Fibroblast of pulmonary artery (primary cell): Measurements from ENCODE around the gene TSPAN1.
A peak's percentile ranks its signal among the peaks of the same experiment; 100 is the strongest.
"Not testable (repeated sequence)": the region's sequence is repeated elsewhere in the genome, so short reads cannot be mapped to it uniquely, and the experiment has no call there.

Source experiments
- DNase-seq: peaks from one replicate; pipeline ENCODE4 v3.0.0-alpha.2; 2010; ENCODE audit warnings: low read depth
- H3K4me3 ChIP-seq: replicated peaks from 2 replicates; pipeline ENCODE4 v1.5.1; 2011; ENCODE audit warnings: low read depth, mild to moderate bottlenecking, control low read depth, low read length, moderate library complexity
- TF ChIP-seq, protein P1 (sequence below): IDR thresholded peaks from 2 replicates; pipeline ENCODE4 v1.5.1; 2011; ENCODE audit warnings: mild to moderate bottlenecking, control low read depth, low read length, inconsistent platforms; ENCODE audit errors: missing control alignments

TSPAN1 gene

DNA sequence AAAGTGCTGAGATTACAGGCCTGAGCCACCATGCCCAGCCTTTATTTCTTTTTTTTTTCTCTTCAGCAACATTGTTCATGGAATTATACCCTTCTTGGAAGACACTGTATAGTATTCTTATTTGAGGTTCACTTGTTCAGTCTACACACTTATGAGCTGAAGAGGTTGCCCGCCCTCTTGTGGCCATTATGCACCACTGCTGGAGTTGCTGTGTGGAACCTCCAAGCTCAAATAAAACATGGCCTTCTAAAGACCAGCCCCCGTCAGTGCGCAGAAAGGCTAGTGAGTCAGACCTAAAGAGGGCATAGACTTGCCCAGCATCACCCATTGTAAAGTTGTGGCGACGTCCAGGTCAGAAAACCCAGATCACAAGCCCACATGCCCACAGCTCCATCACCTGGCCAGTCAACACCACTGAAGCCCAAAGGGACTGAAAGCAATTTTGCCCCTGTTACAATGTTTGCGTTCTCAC lies 48.6 kb downstream of the TSPAN1 start:
- peak; percentile 93 for DNase-seq
- TF ChIP-seq, protein P1, sequence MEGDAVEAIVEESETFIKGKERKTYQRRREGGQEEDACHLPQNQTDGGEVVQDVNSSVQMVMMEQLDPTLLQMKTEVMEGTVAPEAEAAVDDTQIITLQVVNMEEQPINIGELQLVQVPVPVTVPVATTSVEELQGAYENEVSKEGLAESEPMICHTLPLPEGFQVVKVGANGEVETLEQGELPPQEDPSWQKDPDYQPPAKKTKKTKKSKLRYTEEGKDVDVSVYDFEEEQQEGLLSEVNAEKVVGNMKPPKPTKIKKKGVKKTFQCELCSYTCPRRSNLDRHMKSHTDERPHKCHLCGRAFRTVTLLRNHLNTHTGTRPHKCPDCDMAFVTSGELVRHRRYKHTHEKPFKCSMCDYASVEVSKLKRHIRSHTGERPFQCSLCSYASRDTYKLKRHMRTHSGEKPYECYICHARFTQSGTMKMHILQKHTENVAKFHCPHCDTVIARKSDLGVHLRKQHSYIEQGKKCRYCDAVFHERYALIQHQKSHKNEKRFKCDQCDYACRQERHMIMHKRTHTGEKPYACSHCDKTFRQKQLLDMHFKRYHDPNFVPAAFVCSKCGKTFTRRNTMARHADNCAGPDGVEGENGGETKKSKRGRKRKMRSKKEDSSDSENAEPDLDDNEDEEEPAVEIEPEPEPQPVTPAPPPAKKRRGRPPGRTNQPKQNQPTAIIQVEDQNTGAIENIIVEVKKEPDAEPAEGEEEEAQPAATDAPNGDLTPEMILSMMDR: no peak
- H3K4me3 ChIP-seq: no peak overlapping the region

DNA sequence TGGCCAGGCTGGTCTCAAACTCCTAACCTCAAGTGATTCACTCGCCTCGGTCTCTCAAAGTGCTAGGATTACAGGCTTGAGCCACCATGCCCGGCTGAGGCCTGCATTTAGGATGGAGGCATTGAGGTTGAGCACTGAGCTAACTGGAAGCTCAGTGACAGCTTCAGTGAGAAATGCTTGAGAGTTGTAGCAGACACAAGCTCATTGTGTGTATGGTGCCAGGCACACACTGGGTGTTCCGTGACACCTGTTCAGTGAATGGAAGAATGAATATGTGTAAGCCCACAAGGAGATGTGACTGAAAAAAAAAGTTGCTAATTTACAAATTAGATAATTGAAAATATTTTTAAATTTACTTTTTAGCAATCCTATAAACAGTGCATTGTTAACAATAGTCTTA lies 50.1 kb downstream of the TSPAN1 start:
- TF ChIP-seq, protein P1: no peak
- no peak overlapping the region for H3K4me3 ChIP-seq
- DNase-seq: no peak

DNA sequence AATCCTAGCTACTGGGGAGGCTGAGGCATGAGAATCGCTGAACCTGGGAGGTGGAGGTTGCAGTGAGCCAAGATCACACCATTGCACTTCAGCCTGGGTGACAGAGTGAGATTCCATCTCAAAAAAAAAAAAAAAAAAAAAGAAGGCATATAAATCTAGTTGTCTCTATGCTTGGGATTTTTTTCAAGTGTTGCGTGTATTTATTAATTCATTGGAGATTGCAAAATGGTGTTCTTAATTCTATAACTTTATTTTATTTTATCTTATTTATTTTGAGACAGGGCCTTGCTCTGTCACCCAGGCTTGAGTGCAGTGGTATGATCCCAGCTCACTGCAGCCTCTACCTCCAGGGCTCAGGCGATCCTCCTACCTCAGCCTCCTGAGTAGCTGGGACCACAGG lies 56.3 kb downstream of the TSPAN1 start:
- not testable (repeated sequence) for DNase-seq, H3K4me3 ChIP-seq
